NCI-H510A (cell line): ENCODE measurements around the gene TMEM63B.
"Not testable (repeated sequence)": the region's sequence is repeated elsewhere in the genome, so short reads cannot be mapped to it uniquely, and the experiment has no call there.

Experiments used
- DNase-seq: peaks from one replicate; lab custom pipeline; 2025; lab: John Stamatoyannopoulos, UW

TMEM63B gene

GRCh38 chr6:44193307-44193910, 66.1 kb downstream of the TMEM63B start:
- DNase-seq, result no peak

GRCh38 chr6:44194326-44194725, 67.0 kb downstream of the TMEM63B start:
- DNase-seq, result no peak

DNA sequence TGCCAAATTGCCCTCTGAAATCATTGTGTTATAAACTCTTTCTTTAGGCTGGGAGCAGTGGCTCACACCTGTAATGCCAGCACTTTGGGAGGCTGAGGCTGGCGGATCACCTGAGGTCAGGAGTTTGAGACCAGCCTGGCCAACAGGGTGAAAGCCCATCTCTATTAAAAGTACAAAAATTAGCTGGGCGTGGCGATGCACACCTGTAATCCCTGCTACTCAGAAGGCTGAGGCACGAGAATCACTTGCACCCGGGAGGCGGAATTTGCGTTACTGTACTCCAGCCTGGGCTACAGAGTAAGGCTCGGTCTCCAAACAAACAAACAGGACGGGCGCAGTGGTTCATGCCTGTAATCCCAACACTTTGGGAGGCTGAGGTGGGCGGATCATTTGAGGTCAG, 69.0 kb downstream of the TMEM63B start:
- not testable (repeated sequence) for DNase-seq

- DNase-seq, result no peak
Observed at GRCh38 chr6:44198684-44199083, 71.3 kb downstream of the TMEM63B start.

DNA sequence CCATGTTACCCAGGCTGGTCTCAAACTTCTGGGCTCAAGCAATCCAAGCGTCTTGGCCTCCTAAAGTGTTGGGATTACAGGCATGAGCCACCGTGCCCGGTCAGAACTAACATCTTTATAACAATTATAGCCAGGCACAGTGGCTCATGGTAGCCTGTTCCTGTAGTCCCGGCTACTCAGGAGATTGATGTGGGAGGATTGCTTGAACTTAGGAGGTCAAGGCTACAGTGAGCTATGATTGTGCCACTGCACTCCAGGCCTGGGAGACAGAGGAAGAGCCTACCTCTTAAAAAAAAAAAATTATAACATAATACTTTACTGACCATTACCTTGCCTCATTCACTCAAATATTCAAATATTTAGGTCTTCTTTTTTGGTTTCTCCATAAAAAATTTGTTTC, 72.5 kb downstream of the TMEM63B start:
- no peak for DNase-seq

- DNase-seq, result no peak
Observed at GRCh38 chr6:44201200-44201599, 73.8 kb downstream of the TMEM63B start.

DNA sequence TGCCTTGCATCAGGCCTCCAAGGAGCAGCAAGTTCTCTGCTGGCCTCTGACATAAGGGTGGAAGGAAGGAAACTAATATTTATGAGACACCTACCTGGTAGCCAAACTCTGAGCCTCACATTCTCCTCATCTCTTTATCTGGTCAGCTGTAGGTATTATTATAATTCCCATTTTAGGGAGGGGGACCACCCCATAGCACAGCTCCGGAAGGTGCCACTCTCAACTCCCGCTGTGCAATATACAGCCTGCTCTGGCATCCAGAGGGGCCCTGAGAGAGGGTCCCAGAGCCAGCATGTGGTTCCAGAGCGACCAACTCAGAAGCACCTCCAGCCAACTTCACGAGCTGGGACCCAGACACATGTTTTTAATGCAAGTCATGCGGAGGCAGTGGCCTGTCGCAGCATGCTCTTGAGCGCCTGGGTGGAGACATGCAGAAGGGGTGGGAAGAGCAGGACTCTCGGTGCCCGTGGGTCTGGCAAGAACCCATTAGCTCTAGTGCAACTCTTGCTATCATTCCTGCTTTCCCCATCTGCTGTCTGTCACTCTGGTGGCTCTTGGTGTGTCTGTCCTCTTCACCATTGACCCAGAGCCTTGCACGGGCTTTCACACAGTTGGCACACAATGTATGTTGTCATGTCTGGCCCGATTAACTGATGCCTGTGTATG, 74.4 kb downstream of the TMEM63B start:
- DNase-seq, result no peak

DNA sequence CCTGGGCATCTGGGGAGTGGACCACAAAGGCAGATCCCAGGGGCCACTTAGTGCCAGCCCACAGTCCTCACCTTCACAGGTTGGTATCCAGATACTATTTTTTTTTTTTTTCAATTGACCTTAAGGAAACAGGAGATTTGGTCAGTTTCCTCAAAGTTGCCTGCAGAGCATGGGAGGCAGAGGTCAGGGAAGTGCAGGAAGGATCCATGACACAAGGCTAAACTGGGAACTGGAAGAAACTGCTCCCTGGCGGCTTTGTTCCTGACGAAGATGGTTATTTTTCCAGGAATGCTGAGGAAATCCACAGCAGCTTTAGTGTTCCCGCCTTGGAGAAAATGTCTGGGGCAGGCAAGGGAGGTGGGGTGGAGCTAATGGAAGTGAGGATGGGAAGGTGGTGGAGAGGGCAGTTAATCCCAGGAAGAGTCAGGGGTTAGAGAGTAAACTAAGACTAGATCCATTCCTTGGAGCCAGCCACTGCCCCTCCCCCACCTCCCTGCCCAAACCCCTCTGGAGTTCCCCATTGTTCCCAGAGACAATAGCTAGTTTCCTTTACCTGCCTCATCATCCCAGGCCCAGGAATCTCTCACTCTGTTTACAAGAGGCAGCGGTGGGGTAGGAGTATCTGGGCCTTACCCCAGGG, 75.1 kb downstream of the TMEM63B start:
- DNase-seq, result no peak

DNA sequence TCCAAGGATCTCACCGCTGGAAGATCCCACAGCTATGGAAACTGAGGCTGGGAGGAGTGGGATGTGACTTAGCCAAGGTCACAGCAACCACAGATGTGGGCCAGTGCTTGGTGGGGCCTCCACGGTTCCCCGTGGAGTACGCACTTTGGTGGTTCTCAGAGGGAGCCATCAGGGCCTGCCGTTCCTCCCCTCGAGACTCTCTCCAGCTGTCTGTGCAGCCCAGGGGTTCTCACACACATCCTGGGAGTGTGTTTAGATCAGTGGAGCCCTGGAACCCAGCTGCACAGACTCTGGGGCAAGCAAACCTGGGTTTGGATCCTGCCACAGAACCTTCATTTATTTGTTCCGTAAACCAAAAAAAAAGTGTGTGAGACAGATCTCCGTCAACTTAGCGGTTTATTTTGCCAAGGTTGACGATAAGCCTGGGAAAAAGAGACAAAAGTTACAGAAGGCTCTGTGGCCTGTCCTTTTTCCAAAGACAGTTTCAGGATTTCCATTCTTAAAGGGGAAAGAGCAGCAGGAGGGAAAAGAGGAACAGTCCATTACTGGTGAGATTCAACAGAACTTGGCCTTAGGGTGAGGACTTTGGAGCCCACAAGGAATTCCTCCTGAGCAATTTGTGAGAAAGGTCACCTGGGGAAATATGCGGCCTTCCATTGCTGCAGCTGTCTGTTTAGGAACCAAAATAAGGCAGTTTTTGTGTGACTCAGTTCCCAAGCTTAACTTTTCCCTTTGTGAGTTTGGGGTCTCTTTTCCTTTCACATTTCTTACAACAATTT, 75.8 kb downstream of the TMEM63B start:
- DNase-seq, result no peak

GRCh38 chr6:44203955-44204354, 76.6 kb downstream of the TMEM63B start:
- DNase-seq, result no peak
